Measurements from ENCODE around the gene NUP85. TPM values are rescaled to one million over a fixed set of nuclear protein-coding genes. Genes with fewer than 3 reads are reported as not detected.

NUP85 gene
- total RNA-seq, 2 experiments from 2014 or later, result 130 to 160 TPM

DNA sequence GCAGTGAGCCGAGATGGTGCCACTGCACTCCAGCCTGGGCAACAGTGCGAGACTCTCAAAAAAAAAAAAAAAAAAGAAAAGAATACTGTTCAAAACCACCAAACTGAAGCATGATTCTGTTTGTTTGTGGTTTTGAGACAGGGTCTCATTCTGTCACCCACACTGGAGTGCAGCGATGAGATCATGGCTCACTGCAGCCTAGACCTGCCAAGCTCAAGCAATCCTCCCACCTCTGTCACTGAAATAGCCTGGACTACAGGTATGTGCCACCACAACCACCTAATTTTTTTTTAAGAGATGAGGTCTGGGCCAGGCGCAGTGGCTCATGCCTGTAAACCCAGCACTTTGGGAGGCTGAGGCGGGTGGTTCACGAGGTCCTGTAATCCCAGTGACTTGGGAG is 27.0 kb upstream of the NUP85 start:
- ChIA-PET CTCF (no interaction called here), POLR2A (interaction anchor here (0.7 to 0.8 kb wide), 3 partner anchors 26 to 185 kb away, joined by 3 to 11 read pairs (median 5); partner anchors contain the start of gene NUP85)
- Mint-ChIP-seq H3K9me3 (ENCODE audit: low read depth) (no peaks in the 10 kb centered on the region), H3K27ac (no peak overlapping the region), H3K27me3 (no peaks in the 10 kb centered on the region), H3K36me3 (ENCODE audit: low read depth) (peaks cover 60% of the 10 kb centered on the region), H3K4me3 (no peak overlapping the region), H3K4me1 (peaks cover 36% of the 10 kb centered on the region)
- intact Hi-C loops (cut with DNase I, micrococcal nuclease), result no loop called here
- no peak for ATAC-seq
- no peak for DNase-seq

GRCh38 chr17:75181110-75181509 is 24.4 kb upstream of the NUP85 start:
- Mint-ChIP-seq H3K4me3 (peak overlapping the region; percentile 97), H3K4me1 (peaks cover 45% of the 10 kb centered on the region), H3K9me3 (ENCODE audit: low read depth) (no peaks in the 10 kb centered on the region), H3K27ac (peak overlapping the region; percentile 92), H3K27me3 (no peaks in the 10 kb centered on the region), H3K36me3 (ENCODE audit: low read depth) (peaks cover 39% of the 10 kb centered on the region)
- DNase-seq (no peak), ATAC-seq (no peak)
- intact Hi-C loops (cut with DNase I, micrococcal nuclease), result loop anchor here (5.0 to 10.0 kb wide), 3 partner anchors 146 to 434 kb away; partner anchors contain the start of gene NHERF1 (in 1 of the 2)
- ChIA-PET POLR2A (interaction anchor here (1.0 to 1.6 kb wide), 3 partner anchors 9 to 20 kb away, joined by 4 read pairs; no protein-coding TSS in a partner anchor), CTCF (interaction anchor here (0.5 to 2.9 kb wide), 7 partner anchors 10 to 80 kb away, joined by 3 to 17 read pairs (median 4); partner anchors contain the start of genes GGA3 and MRPS7)

- peak; percentile 69 for DNase-seq
- H3K36me3 Mint-ChIP-seq (ENCODE audit: low read depth), result peaks cover 35% of the 10 kb centered on the region
- peaks cover 45% of the 10 kb centered on the region for H3K4me1 Mint-ChIP-seq
- H3K27me3 Mint-ChIP-seq, result no peaks in the 10 kb centered on the region
- peak overlapping the region; percentile 97 for H3K4me3 Mint-ChIP-seq
- ChIA-PET CTCF (interaction anchor here (0.5 to 2.9 kb wide), 7 partner anchors 10 to 88 kb away, joined by 3 to 17 read pairs (median 4); no protein-coding TSS in a partner anchor), POLR2A (interaction anchor here (1.0 to 1.6 kb wide), 2 partner anchors 8 to 20 kb away, joined by 4 read pairs; no protein-coding TSS in a partner anchor)
- no peaks in the 10 kb centered on the region for H3K9me3 Mint-ChIP-seq (ENCODE audit: low read depth)
- H3K27ac Mint-ChIP-seq, result peak overlapping the region; percentile 92
- ATAC-seq, result peak; percentile 13
- intact Hi-C loops (cut with DNase I, micrococcal nuclease), result loop anchor here (1.0 to 10.0 kb wide), 10 partner anchors 23 to 597 kb away; partner anchors contain the start of genes JPT1 (in 2 of the 2), GGA3 (in 1 of the 2), MRPS7 (in 1 of the 2) and NHERF1 (in 1 of the 2)
Measured at GRCh38 chr17:75181608-75182318, 23.7 kb upstream of the NUP85 start.

GRCh38 chr17:75182319-75182568 is 23.2 kb upstream of the NUP85 start:
- Mint-ChIP-seq H3K27ac (peak overlapping the region; percentile 92), H3K36me3 (ENCODE audit: low read depth) (peaks cover 33% of the 10 kb centered on the region), H3K27me3 (no peaks in the 10 kb centered on the region), H3K9me3 (ENCODE audit: low read depth) (no peaks in the 10 kb centered on the region), H3K4me3 (peak overlapping the region; percentile 97), H3K4me1 (peaks cover 45% of the 10 kb centered on the region)
- intact Hi-C loops (cut with DNase I, micrococcal nuclease), result loop anchor here (1.0 to 10.0 kb wide), 10 partner anchors 23 to 597 kb away; partner anchors contain the start of genes JPT1 (in 2 of the 2), GGA3 (in 1 of the 2), MRPS7 (in 1 of the 2) and NHERF1 (in 1 of the 2)
- DNase-seq (no peak), ATAC-seq (no peak)
- ChIA-PET POLR2A (interaction anchor here (1.4 kb wide), 1 partner anchor 79 kb away, joined by 3 read pairs; the partner anchor contains the start of genes GGA3 and MRPS7), CTCF (interaction anchor here (1.4 to 3.0 kb wide), 2 partner anchors 19 to 88 kb away, joined by 3 to 11 read pairs; no protein-coding TSS in a partner anchor)

- peak; percentile 85 for ATAC-seq
- POLR2A ChIA-PET, result interaction anchor here (0.6 to 1.4 kb wide), 4 partner anchors 23 to 87 kb away, joined by 3 read pairs; partner anchors contain the start of genes GGA3, MRPS7 and NUP85
- Mint-ChIP-seq H3K27ac (peak within 1 kb of the TSS; percentile 96), H3K36me3 (ENCODE audit: low read depth) (peaks cover 33% of the 10 kb centered on the region), H3K27me3 (no peaks in the 10 kb centered on the region), H3K9me3 (ENCODE audit: low read depth) (no peaks in the 10 kb centered on the region), H3K4me1 (peaks cover 45% of the 10 kb centered on the region), H3K4me3 (peak within 1 kb of the TSS; percentile 97)
- CTCF ChIA-PET, result interaction anchor here (0.5 to 3.0 kb wide), 9 partner anchors 10 to 979 kb away, joined by 3 to 11 read pairs (median 3); partner anchors contain the start of gene RPL38
- intact Hi-C loops (cut with DNase I, micrococcal nuclease), result loop anchor here (1.0 to 10.0 kb wide), 17 partner anchors 22 to 596 kb away; partner anchors contain the start of genes JPT1 (in 2 of the 2), NUP85 (in 2 of the 2), GGA3 (in 1 of the 2) and GRB2 (in 1 of the 2)
- peak; percentile 98 for DNase-seq
Measured at GRCh38 chr17:75182569-75183436, 22.7 kb upstream of the NUP85 start, which contains the start of gene SUMO2. SUMO2 (minus strand) TSS chr17:75182959; CDS start chr17:75182834, 125 bp downstream.

DNA sequence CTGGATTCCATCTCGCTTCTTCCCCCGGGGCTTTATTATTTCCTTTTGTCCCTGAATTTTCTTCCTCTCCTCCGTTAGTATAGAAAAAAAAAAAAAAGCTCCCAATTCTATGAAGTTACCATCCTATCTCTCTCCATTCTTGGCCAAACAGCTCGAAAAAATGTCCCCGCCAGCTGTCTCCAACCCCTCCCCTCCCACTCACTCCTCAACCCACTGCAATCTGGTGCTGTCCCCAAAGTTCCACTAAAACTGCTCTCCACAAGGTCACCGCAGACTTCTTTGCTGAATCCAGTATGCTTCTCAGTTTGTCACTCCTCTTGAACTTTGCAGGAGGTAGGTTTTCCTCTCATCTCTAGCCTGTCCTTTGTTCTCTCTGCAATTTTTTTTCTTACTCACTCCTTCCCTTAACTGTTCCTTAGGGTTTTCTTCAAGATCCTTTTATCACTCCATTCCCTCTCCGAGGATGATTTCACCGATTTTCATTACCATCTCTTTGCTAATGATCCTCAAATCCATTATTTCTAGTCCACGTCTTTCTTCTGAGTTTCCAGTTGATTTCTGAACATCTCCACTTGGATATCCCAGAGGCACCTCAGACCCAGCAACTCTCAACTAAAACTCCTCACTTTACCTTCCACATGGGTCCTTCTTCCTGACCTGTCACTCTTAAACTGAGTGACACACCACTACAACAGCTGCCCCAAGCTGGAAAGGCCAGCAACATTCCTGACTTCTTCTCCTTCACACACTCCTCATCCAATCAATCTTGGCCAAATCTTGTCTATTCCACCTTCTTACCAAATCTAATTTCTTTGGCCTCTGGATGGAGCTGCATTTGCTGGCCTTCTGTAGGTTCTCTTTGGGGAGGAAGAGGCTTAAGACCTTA is 21.2 kb upstream of the NUP85 start:
- peak overlapping the region; percentile 96 for H3K27ac Mint-ChIP-seq
- H3K4me3 Mint-ChIP-seq, result peak overlapping the region; percentile 97
- intact Hi-C loops (cut with DNase I, micrococcal nuclease), result loop anchor here (1.0 to 10.0 kb wide), 13 partner anchors 21 to 595 kb away; partner anchors contain the start of genes NUP85 (in 2 of the 2), GRB2 (in 1 of the 2), JPT1 (in 1 of the 2) and KCTD2 (in 1 of the 2)
- CTCF ChIA-PET, result interaction anchor here (0.6 to 3.0 kb wide), 6 partner anchors 12 to 548 kb away, joined by 3 to 11 read pairs (median 4); no protein-coding TSS in a partner anchor
- H3K4me1 Mint-ChIP-seq, result peaks cover 44% of the 10 kb centered on the region
- H3K36me3 Mint-ChIP-seq (ENCODE audit: low read depth), result peaks cover 21% of the 10 kb centered on the region
- no peak for ATAC-seq
- no peaks in the 10 kb centered on the region for H3K9me3 Mint-ChIP-seq (ENCODE audit: low read depth)
- H3K27me3 Mint-ChIP-seq, result no peaks in the 10 kb centered on the region
- DNase-seq, result no peak
- POLR2A ChIA-PET, result interaction anchor here (0.6 to 1.6 kb wide), 4 partner anchors 10 to 845 kb away, joined by 3 to 5 read pairs (median 4); no protein-coding TSS in a partner anchor

GRCh38 chr17:75188614-75189013 is 16.9 kb upstream of the NUP85 start:
- CTCF ChIA-PET, result interaction anchor here (0.6 to 5.5 kb wide), 10 partner anchors 12 to 101 kb away, joined by 3 to 42 read pairs (median 4); partner anchors contain the start of gene SLC25A19

DNA sequence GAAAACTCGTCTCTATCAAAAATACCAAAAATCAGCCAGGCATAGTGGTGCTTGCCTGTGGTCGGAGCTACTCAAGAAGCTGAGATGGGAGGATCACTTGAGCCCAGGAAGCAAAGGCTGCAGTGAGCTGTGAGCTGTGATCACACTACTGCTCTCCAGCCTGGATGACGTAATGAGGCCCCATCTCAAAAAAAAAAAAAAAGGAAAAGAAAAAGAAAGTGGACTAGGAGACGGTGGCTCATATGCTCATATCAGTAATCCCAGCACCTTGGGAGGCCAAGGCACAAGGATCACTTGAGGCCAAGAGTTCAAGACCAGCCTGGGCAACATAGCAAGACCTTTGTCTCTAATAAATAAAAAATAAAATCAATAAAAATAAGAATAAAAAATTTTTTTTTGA is 13.9 kb upstream of the NUP85 start:
- intact Hi-C loops (cut with DNase I, micrococcal nuclease), result no loop called here
- DNase-seq, result no peak
- H3K27me3 Mint-ChIP-seq, result no peaks in the 10 kb centered on the region
- no peaks in the 10 kb centered on the region for H3K36me3 Mint-ChIP-seq (ENCODE audit: low read depth)
- H3K27ac Mint-ChIP-seq, result no peak overlapping the region
- no peak overlapping the region for H3K4me3 Mint-ChIP-seq
- POLR2A ChIA-PET, result interaction anchor here (0.6 kb wide), 1 partner anchor 14 kb away, joined by 5 read pairs; no protein-coding TSS in a partner anchor
- no peaks in the 10 kb centered on the region for H3K9me3 Mint-ChIP-seq (ENCODE audit: low read depth)
- CTCF ChIA-PET, result interaction anchor here (0.5 to 5.5 kb wide), 4 partner anchors 9 to 179 kb away, joined by 3 to 42 read pairs (median 4); partner anchors contain the start of gene MRPL58
- peaks cover 12% of the 10 kb centered on the region for H3K4me1 Mint-ChIP-seq
- ATAC-seq, result no peak

More at GRCh38 chr17:75188614-75189013, 16.9 kb upstream of the NUP85 start:
- no peak overlapping the region for H3K4me3 Mint-ChIP-seq
- H3K27me3 Mint-ChIP-seq, result no peaks in the 10 kb centered on the region
- intact Hi-C loops (cut with DNase I, micrococcal nuclease), result loop anchor here (1.0 to 10.0 kb wide), 2 partner anchors 13 to 154 kb away; no protein-coding TSS in a partner anchor
- H3K27ac Mint-ChIP-seq, result no peak overlapping the region
- POLR2A ChIA-PET, result interaction anchor here (0.7 to 1.4 kb wide), 6 partner anchors 17 to 107 kb away, joined by 3 to 6 read pairs (median 4); partner anchors contain the start of genes NUP85 and SLC16A5
- H3K9me3 Mint-ChIP-seq (ENCODE audit: low read depth), result no peaks in the 10 kb centered on the region
- H3K36me3 Mint-ChIP-seq (ENCODE audit: low read depth), result no peaks in the 10 kb centered on the region
- no peak for DNase-seq
- peaks cover 23% of the 10 kb centered on the region for H3K4me1 Mint-ChIP-seq
- ATAC-seq, result no peak

GRCh38 chr17:75194879-75195278 is 10.6 kb upstream of the NUP85 start:
- no peaks in the 10 kb centered on the region for H3K4me1 Mint-ChIP-seq
- no peak overlapping the region for H3K27ac Mint-ChIP-seq
- no peak for DNase-seq
- POLR2A ChIA-PET, result no interaction called here
- ATAC-seq, result no peak
- CTCF ChIA-PET, result interaction anchor here (0.6 kb wide), 1 partner anchor 45 kb away, joined by 3 read pairs; no protein-coding TSS in a partner anchor
- H3K27me3 Mint-ChIP-seq, result no peaks in the 10 kb centered on the region
- intact Hi-C loops (cut with DNase I, micrococcal nuclease), result no loop called here
- no peaks in the 10 kb centered on the region for H3K36me3 Mint-ChIP-seq (ENCODE audit: low read depth)
- H3K9me3 Mint-ChIP-seq (ENCODE audit: low read depth), result no peaks in the 10 kb centered on the region
- H3K4me3 Mint-ChIP-seq, result no peak overlapping the region

Data from activated CD4-positive, alpha-beta T cell treated with anti-CD3 and anti-CD28 coated beads for 36 hours (primary cell).